Measurements from ENCODE around the gene GIN1.

DNA sequence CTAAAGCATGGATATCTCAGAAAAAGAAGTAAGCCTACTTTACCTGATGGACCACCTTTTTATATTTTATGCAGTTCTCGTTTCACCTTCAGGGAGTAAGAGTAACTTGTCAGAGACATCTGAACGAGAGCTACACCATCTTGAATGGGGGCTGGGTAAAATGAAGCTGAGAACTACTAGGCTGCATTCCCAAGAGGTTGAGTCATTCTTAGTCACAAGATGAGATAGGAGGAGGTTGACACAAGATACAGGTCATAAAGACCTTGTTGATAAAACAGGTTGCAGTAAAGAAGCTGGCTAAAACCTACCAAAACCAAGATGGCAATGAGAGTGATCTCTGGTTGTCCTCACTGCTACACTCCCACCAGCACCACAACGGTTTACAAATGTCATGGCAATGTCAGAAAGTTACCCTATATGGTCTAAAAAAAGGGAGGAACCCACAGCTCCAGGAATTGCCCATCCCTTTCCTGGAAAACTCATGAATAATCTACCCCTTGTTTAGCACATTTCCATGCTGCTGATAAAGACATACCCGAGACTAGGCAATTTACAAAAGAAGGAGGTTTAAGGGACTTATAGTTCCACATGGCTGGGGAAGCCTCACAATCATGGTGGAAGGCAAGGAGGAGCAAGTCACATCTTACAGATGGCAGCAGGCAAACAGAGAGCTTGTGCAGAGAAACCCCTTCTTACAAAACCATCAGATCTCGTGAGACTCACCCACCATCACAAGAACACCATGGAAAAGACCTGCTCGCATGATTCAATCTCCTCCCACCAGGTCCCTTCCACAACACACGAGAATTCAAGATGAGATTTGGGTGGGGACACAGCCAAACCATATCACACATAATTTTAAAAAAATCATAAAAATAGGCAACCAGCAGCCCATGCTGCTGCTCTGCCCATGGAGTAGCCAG, 62.5 kb downstream of the GIN1 start:
- TF ChIP-seq CTCF (conservative IDR thresholded peaks at IDR 0.05), result no peak
- no peak for TF ChIP-seq EZH2 (IDR thresholded peaks at IDR 0.05; ENCODE audit: low read depth)

Measured in PC-9 (cell line).